ENCODE data around the gene ZNF333. TPM values are rescaled to one million over a fixed set of nuclear protein-coding genes. Genes with fewer than 3 reads are reported as not detected.

Gene ZNF333
- total RNA-seq, 1 experiment from 2014 or later: 19.2 TPM

DNA sequence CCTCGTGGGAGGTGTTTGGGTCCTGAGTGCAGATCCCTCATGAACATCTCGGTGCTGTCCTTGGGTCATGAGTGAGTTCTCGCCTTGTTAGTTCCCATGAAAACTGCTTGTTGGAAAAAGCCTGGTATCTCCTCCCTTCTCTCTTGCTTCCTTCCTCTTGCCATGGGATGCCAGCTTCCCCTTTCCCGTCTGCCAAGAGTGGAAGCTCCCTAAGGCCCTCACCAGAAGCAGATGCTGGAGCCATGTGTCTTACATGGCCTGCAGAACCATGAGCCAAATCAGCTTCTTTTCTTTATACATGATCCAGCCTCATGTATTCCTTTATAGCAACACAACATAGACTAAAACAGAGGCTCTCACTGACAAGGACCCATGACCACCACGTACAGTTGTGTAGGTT lies 80.3 kb downstream of the ZNF333 start:
- intact Hi-C loops (cut with micrococcal nuclease; ENCODE audit: unreplicated experiment): no loop called here
- TF ChIP-seq CTCF (conservative IDR thresholded peaks at IDR 0.05; ENCODE audit: low read depth, low read length) (no peak), EZH2 (IDR thresholded peaks at IDR 0.05; ENCODE audit: borderline replicate concordance, low read depth, low read length, poor library complexity, severe bottlenecking) (no peak)
- BruUV-seq (replicated peaks): no TSS peak
- Histone ChIP-seq H3K9me3 (ENCODE audit: low read depth, low read length, poor library complexity, severe bottlenecking) (no peaks in the 10 kb centered on the region), H3K4me3 (ENCODE audit: low read depth, low read length, poor library complexity, severe bottlenecking) (no peak overlapping the region), H3K27me3 (replicated peaks; ENCODE audit: insufficient read depth, low read depth, low read length, poor library complexity) (no peaks in the 10 kb centered on the region), H3K36me3 (ENCODE audit: insufficient read depth, low read length, poor library complexity, severe bottlenecking) (no peaks in the 10 kb centered on the region), H3K4me1 (ENCODE audit: insufficient read depth, low read length, poor library complexity, severe bottlenecking) (no peaks in the 10 kb centered on the region), H3K27ac (ENCODE audit: low read depth, low read length, poor library complexity, severe bottlenecking) (no peak overlapping the region)
- DNase-seq (ENCODE audit: low spot score): no peak
- ChIA-PET CTCF (no interaction called here), POLR2A (ENCODE audit: low non-redundant PET) (interaction anchor here (0.6 kb wide), 1 partner anchor 9 kb away, joined by 3 read pairs; no protein-coding TSS in a partner anchor)

GRCh38 chr19:14770944-14771839 lies 81.3 kb downstream of the ZNF333 start:
- no peak for DNase-seq (ENCODE audit: low spot score)
- Histone ChIP-seq H3K4me1 (ENCODE audit: insufficient read depth, low read length, poor library complexity, severe bottlenecking) (no peaks in the 10 kb centered on the region), H3K36me3 (ENCODE audit: insufficient read depth, low read length, poor library complexity, severe bottlenecking) (no peaks in the 10 kb centered on the region), H3K4me3 (ENCODE audit: low read depth, low read length, poor library complexity, severe bottlenecking) (no peak overlapping the region), H3K27me3 (replicated peaks; ENCODE audit: insufficient read depth, low read depth, low read length, poor library complexity) (peaks cover 4% of the 10 kb centered on the region), H3K27ac (ENCODE audit: low read depth, low read length, poor library complexity, severe bottlenecking) (no peak overlapping the region), H3K9me3 (ENCODE audit: low read depth, low read length, poor library complexity, severe bottlenecking) (no peaks in the 10 kb centered on the region)
- intact Hi-C loops (cut with micrococcal nuclease; ENCODE audit: unreplicated experiment): no loop called here
- BruUV-seq (replicated peaks): no TSS peak
- CTCF ChIA-PET: interaction anchor here (0.6 kb wide), 1 partner anchor 220 kb away, joined by 4 read pairs; no protein-coding TSS in a partner anchor
- POLR2A ChIA-PET (ENCODE audit: low non-redundant PET): no interaction called here
- no peak for TF ChIP-seq CTCF (conservative IDR thresholded peaks at IDR 0.05; ENCODE audit: low read depth, low read length)

DNA sequence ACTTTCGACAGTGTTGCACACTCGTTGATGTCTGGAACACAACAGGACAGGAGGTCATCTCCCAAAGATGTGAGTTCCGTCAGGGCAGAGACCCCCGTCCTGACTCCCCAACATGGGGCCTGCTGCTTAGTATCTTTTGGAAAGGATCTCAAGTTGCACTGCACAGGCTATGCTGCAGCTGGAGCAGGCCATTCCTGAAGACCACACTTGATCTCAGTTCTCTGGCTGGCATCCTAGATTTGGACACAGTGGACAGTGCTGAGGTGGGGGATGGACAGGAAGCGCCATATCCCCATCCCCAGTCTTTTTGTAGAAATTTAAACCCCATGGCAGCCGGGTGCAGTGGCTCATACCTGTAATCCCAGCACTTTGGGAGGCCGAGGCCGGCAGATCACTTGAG lies 82.6 kb downstream of the ZNF333 start:
- intact Hi-C loops (cut with micrococcal nuclease; ENCODE audit: unreplicated experiment): no loop called here
- CTCF ChIA-PET: no interaction called here

More for the DNA sequence above, 82.6 kb downstream of the ZNF333 start:
- Histone ChIP-seq H3K36me3 (ENCODE audit: insufficient read depth, low read length, poor library complexity, severe bottlenecking) (no peaks in the 10 kb centered on the region), H3K9me3 (ENCODE audit: low read depth, low read length, poor library complexity, severe bottlenecking) (no peaks in the 10 kb centered on the region), H3K27ac (ENCODE audit: low read depth, low read length, poor library complexity, severe bottlenecking) (no peak overlapping the region), H3K27me3 (replicated peaks; ENCODE audit: insufficient read depth, low read depth, low read length, poor library complexity) (peaks cover 4% of the 10 kb centered on the region), H3K4me1 (ENCODE audit: insufficient read depth, low read length, poor library complexity, severe bottlenecking) (no peaks in the 10 kb centered on the region), H3K4me3 (ENCODE audit: low read depth, low read length, poor library complexity, severe bottlenecking) (no peak overlapping the region)
- no TSS peak for BruUV-seq (replicated peaks)
- POLR2A ChIA-PET (ENCODE audit: low non-redundant PET): no interaction called here
- TF ChIP-seq CTCF (conservative IDR thresholded peaks at IDR 0.05; ENCODE audit: low read depth, low read length) (no peak), EZH2 (IDR thresholded peaks at IDR 0.05; ENCODE audit: borderline replicate concordance, low read depth, low read length, poor library complexity, severe bottlenecking) (no peak)
- no peak for DNase-seq (ENCODE audit: low spot score)
